Stromal cell of bone marrow (primary cell): ENCODE data around the gene HDGFL1.

Experiments
- DNase-seq: peaks from one replicate; pipeline ENCODE4 v3.0.0-alpha.2; 2012; ENCODE audit warnings: low read depth

HDGFL1 gene

DNA sequence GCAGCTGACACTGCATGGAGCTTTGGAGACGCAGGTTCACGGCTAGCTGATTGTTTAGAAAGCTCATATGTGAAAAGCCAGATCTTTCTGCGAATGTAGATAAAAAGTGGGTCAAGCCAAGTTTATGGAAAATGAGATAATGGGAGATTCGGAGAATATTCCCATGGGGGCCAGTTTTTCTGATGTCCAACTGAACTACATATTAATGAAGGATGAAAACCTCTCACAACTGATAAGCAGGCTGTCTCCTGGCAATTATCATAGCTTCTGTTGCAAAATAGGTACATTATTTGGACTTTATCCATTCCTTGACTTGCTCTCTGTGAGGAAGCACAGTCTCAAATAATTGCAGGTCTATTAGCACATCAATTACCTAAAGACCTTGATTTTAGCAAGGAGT lies 21.1 kb downstream of the HDGFL1 start:
- no peak for DNase-seq

GRCh38 chr6:22593895-22594294 lies 24.5 kb downstream of the HDGFL1 start:
- no peak for DNase-seq

DNA sequence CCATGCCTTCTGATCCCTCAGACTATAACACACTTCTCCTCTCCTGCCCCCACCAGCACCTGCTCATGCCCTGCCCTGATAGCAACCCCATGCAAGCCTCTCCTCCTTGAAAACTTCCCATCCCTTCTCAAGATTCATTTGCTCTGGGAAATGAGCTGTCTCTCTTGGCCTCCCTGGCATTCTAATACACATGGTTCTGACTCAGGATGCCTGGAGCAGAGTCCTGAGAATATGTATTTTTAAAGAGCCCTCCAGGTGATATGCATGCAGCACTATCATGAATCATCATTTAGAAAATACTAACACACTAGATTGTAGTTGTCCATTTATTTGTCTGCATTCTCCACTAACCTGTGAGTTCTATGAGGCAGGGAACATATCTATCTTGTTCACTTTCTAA lies 26.6 kb downstream of the HDGFL1 start:
- DNase-seq: no peak

GRCh38 chr6:22598339-22598738 lies 29.0 kb downstream of the HDGFL1 start:
- DNase-seq: no peak

DNA sequence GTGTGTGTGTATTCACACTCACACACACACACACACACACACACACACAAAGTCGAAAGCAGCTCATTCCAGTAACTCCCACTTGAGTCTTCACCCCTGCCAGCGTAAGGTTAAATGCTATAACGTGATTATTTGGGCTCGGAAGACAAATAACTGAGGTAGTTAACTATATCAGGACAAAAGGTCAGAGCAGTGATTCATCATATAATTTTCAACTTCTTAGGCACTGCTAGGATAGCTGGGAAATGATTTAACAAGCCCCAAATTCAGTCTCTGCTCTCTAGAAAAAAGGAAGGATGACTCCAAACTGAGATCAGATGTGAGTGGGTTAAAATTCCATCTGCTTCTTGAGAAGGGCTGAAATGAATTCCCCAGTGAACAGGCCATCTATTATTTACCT lies 30.7 kb downstream of the HDGFL1 start:
- DNase-seq: no peak

DNA sequence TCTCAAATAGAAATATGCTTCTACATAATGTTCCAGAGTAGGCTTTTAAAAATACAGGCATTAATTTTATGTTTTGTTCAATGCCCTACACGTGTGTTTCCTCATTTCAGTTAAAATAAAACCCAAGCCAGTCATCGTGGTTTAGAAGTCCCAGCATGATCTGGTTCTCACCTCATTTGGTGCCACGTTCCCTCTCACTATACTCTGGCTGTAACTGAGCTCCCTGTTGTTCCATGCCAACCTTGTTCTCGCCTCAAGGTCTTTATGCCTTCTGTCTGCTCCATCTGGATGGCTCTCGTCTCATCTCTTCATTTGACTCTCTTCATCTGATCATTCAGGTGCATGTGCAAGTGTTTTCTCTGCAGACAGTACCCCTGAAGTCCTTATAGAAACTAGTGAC lies 32.6 kb downstream of the HDGFL1 start:
- DNase-seq: no peak

GRCh38 chr6:22605736-22606135 lies 36.4 kb downstream of the HDGFL1 start:
- no peak for DNase-seq

DNA sequence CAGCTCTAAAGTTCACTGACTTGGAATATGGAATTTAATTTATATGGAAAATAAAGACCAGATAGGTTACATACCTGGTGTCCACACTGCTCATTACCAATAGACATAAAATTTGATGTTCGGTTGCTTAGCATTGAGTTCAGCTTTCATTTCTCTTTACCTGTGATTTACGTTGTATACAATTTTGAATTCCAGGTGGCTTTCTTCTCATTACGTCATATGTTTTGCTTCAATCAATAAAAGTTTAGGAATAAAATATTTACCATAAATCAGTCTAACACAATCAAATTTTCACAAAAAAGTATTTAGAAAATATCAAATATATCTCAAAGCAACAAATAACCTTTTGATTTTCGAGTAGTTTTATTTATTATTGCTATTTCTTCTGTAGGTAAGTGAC lies 40.8 kb downstream of the HDGFL1 start:
- no peak for DNase-seq

DNA sequence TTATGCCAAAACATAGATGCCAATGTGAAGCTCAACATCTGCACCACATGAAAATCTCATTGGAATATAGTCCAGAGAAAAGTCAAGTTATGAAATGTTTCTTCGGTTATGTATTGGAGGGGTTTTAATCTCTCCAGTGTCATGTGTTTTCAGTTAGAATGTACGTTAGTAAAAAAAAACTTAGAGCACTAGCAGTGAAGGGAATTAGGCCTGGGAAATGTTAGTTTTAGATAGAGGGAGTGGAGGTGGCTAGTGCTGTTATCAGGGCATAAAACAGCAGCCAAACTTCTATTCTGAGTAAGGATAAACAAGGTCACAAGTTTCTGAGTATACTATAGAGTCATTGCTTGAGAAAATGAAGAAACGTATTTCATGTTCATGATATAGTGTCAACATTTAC lies 42.9 kb downstream of the HDGFL1 start:
- no peak for DNase-seq

DNA sequence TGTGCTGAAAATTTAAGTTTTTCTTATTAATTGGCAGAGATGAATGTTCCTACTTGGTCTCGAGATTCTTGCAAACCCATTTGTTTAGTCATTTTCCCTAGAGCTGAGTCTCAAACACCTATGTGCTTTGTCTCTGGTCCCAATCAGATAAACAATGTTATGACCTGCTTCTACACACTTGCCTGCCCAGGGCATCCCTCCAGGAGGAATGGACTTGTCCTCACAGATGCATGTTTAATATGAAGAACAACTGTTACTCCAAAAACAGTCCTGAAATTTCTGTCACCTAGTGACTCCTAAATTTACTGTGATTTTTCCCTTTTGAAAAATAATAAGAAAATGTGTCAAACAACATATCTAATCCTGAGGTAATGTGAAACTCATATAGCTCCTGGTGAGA lies 43.7 kb downstream of the HDGFL1 start:
- no peak for DNase-seq

GRCh38 chr6:22613695-22614094 lies 44.3 kb downstream of the HDGFL1 start:
- DNase-seq: peak; percentile 77

GRCh38 chr6:22614547-22614946 lies 45.2 kb downstream of the HDGFL1 start:
- peak; percentile 51 for DNase-seq

DNA sequence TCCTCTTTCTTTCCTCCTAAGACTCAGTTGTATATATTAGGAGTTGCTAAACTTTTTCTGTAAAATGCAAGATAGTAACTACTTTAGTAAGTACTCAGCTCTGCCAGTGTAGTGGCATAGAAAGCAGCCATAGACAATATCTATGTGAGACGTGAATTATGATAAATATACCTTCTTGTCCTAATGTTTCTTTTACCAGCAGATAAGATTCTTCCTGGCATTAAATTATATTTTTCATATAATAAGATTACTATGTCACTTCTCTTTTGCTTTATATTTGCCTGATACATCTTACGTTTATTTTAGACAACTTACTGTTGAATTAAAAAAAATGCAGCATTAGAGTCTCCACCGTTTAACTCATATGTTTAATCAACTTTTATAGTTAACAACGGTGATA lies 51.7 kb downstream of the HDGFL1 start:
- no peak for DNase-seq
